K562 (cell line): ENCODE measurements around the gene MLLT6. TPM values are rescaled to one million over a fixed set of nuclear protein-coding genes. Genes with fewer than 3 reads are reported as not detected.

ENCODE experiments used
- ATAC-seq: fragments of 200-7000 bp; cut with Tn5 transposase; 3 replicates; pipeline ENCODE4 v1.9.1; 2020; ENCODE audit warnings: moderate library complexity
- BruUV-seq: library from RNA; stranded (reverse); fragments of 400-500 nt; replicated peaks from 2 replicates; lab custom pipeline; 2021; lab: Mats Ljungman, UMichigan
- CTCF ChIA-PET: fragments of 300-600 bp; formaldehyde crosslinking; extraction: SDS; loops from one replicate; lab custom pipeline; 2021; ENCODE audit warnings: low intra/inter-chr PET ratio; lab: Yijun Ruan, JAX
- POLR2A ChIA-PET: fragments of 300-600, 350-650 bp; sonication (Branson Sonifier 250); formaldehyde crosslinking; extraction: SDS; loops from one replicate; lab custom pipeline; 2021; ENCODE audit warnings: antibody characterized with exemption, inconsistent platforms; lab: Yijun Ruan, JAX
- DNase-seq, 4 experiments: peaks; one replicate each; pipeline versions ENCODE4 v3.0.0 to v3.0.0-alpha.2; 2011 to 2018; ENCODE audit warnings: low spot score in 3 of 4, mixed read lengths in 3 of 4; ENCODE audit errors: extremely low read depth in 1 of 4
- FAIRE-seq: peaks from 2 replicates; lab custom pipeline; 2011; peaks lifted over from hg19 to GRCh38; lab: Jason Lieb, UNC
- H2AFZ ChIP-seq: 2 replicates; pipeline ENCODE4 v1.6.0; 2011; ENCODE audit warnings: low read depth, low read length, control low read depth, inconsistent platforms
- H3K27ac ChIP-seq: fragments of 200-600 bp; 3 replicates; pipeline ENCODE4 v1.8.0; 2011; ENCODE audit warnings: low read depth, mild to moderate bottlenecking, control low read depth, inconsistent platforms, low read length, moderate library complexity, mixed read lengths; ENCODE audit errors: extremely low read depth
- H3K27me3 ChIP-seq, 2 experiments: fragments of 300-600 bp in 1 of 2; 2 replicates in 1 of 2; 3 replicates in 1 of 2; pipeline versions ENCODE4 v1.6.0 to v1.8.0; 2011; ENCODE audit warnings: inconsistent platforms in 2 of 2, low read length in 2 of 2, mild to moderate bottlenecking in 1 of 2, mixed read lengths in 1 of 2, moderate library complexity in 1 of 2; ENCODE audit not compliant: control insufficient read depth in 2 of 2, insufficient read depth in 2 of 2
- H3K36me3 ChIP-seq: fragments of 300-600 bp; 3 replicates; pipeline ENCODE4 v1.8.0; 2011; ENCODE audit warnings: mild to moderate bottlenecking, low read length, inconsistent platforms; ENCODE audit not compliant: control insufficient read depth, insufficient read depth
- H3K4me1 ChIP-seq, 2 experiments: fragments of 200-600 bp in 1 of 2; replicated peaks in 1 of 2; 2 replicates in 1 of 2; 3 replicates in 1 of 2; pipeline versions ENCODE4 v1.5.1 to v1.8.0; 2011; ENCODE audit warnings: inconsistent platforms in 2 of 2, low read length in 2 of 2, mild to moderate bottlenecking in 1 of 2, mixed read lengths in 1 of 2, moderate library complexity in 1 of 2; ENCODE audit not compliant: control insufficient read depth in 2 of 2, insufficient read depth in 2 of 2
- H3K4me2 ChIP-seq: 2 replicates; pipeline ENCODE4 v1.6.1; 2011; ENCODE audit warnings: low read length, control low read depth, inconsistent platforms, mixed read lengths; ENCODE audit not compliant: insufficient read depth
- H3K4me3 ChIP-seq: fragments of 200-600 bp; sonication (generic), shearing (Covaris generic); 2 replicates; pipeline ENCODE4 v1.5.1; 2016; ENCODE audit warnings: control low read depth, inconsistent platforms
- H3K79me2 ChIP-seq: fragments of 200-600 bp; 3 replicates; pipeline ENCODE4 v1.8.0; 2011; ENCODE audit warnings: low read length, inconsistent platforms; ENCODE audit not compliant: control insufficient read depth, insufficient read depth
- H3K9ac ChIP-seq, 2 experiments: 2 replicates each; pipeline versions ENCODE4 v1.6.0 to v1.6.1; 2011; ENCODE audit warnings: low read depth in 2 of 2, low read length in 2 of 2, control low read depth in 1 of 2, inconsistent platforms in 1 of 2, mild to moderate bottlenecking in 1 of 2, mixed read lengths in 1 of 2; ENCODE audit not compliant: insufficient read depth in 1 of 2
- H3K9me1 ChIP-seq: one replicate; pipeline ENCODE4 v1.6.0; 2011; ENCODE audit warnings: inconsistent platforms, mild to moderate bottlenecking, low read length, moderate library complexity; ENCODE audit not compliant: control insufficient read depth, insufficient read depth
- H3K9me3 ChIP-seq: replicated peaks from 2 replicates; pipeline ENCODE4 v1.5.1; 2011; ENCODE audit warnings: low read depth, low read length, inconsistent platforms; ENCODE audit not compliant: control insufficient read depth, insufficient read depth
- H4K20me1 ChIP-seq: replicated peaks from 2 replicates; pipeline ENCODE4 v1.6.1; 2011; ENCODE audit warnings: low read length, inconsistent platforms, mixed read lengths; ENCODE audit not compliant: control insufficient read depth, insufficient read depth
- GTF2F1 ChIP-seq: IDR thresholded peaks from 2 replicates; pipeline ENCODE4 v1.6.1; 2011; ENCODE audit warnings: low read depth, low read length, improper control_type of control experiment
- HMGN3 ChIP-seq: IDR thresholded peaks from 2 replicates; pipeline ENCODE4 v1.6.1; 2011; ENCODE audit warnings: borderline replicate concordance, low read depth, mild to moderate bottlenecking, mixed read lengths, low read length; ENCODE audit not compliant: insufficient read length; ENCODE audit errors: extremely low read depth
- L3MBTL2 ChIP-seq: fragments of 450-650 bp; IDR thresholded peaks from 2 replicates; pipeline ENCODE4 v1.6.1; 2016; ENCODE audit warnings: mild to moderate bottlenecking, moderate library complexity
- MEIS2 ChIP-seq: fragments of 450-650 bp; IDR thresholded peaks from 2 replicates; pipeline ENCODE4 v1.6.1; 2014; ENCODE audit warnings: mild to moderate bottlenecking; ENCODE audit not compliant: partially characterized antibody
- MYNN ChIP-seq, 2 experiments: sonication (generic); formaldehyde crosslinking in 1 of 2; IDR thresholded peaks; 2 replicates each; pipeline versions ENCODE4 v1.5.0 to v1.6.1; 2016 to 2020; ENCODE audit warnings: antibody characterized with exemption in 1 of 2, missing genetic modification reagents in 1 of 2
- NCOR1 ChIP-seq: fragments of 450-650 bp; IDR thresholded peaks from 2 replicates; pipeline ENCODE4 v1.6.1; 2016; ENCODE audit warnings: mild to moderate bottlenecking, moderate library complexity
- PURB ChIP-seq: sonication (generic); formaldehyde crosslinking; IDR thresholded peaks from 2 replicates; pipeline ENCODE4 v1.9.0; 2021; ENCODE audit warnings: low read depth, mild to moderate bottlenecking, missing genetic modification reagents
- RBM22 ChIP-seq: fragments of 200-400 bp; formaldehyde crosslinking; IDR thresholded peaks from 2 replicates; pipeline ENCODE4 v1.6.1; 2018; ENCODE audit warnings: low read length, low read depth; ENCODE audit not compliant: poor library complexity, severe bottlenecking
- SP1 ChIP-seq: sonication (generic); formaldehyde crosslinking; IDR thresholded peaks from 2 replicates; pipeline ENCODE4 v1.8.1; 2022; ENCODE audit warnings: mild to moderate bottlenecking, missing genetic modification reagents
- SPI1 ChIP-seq: IDR thresholded peaks from 2 replicates; pipeline ENCODE4 v1.6.1; 2011; ENCODE audit warnings: low read depth, low read length, control low read depth, borderline replicate concordance
- SREBF2 ChIP-seq: sonication (generic); formaldehyde crosslinking; IDR thresholded peaks from 2 replicates; pipeline ENCODE4 v1.4.0; 2020; ENCODE audit warnings: mild to moderate bottlenecking, missing genetic modification reagents
- TEAD1 ChIP-seq, 2 experiments: fragments of 450-650 bp in 1 of 2; sonication (generic) in 1 of 2; formaldehyde crosslinking; IDR thresholded peaks; 2 replicates each; pipeline versions ENCODE4 v1.4.0 to v1.8.0; 2020 to 2022; ENCODE audit warnings: mild to moderate bottlenecking in 2 of 2, missing genetic modification reagents in 1 of 2
- TFE3 ChIP-seq: fragments of 450-650 bp; formaldehyde crosslinking; IDR thresholded peaks from 2 replicates; pipeline ENCODE4 v1.4.0; 2020; ENCODE audit warnings: mild to moderate bottlenecking, mixed read lengths
- ZNF143 ChIP-seq: sonication (generic); formaldehyde crosslinking; IDR thresholded peaks from 2 replicates; pipeline ENCODE4 v1.9.0; 2022; ENCODE audit warnings: mild to moderate bottlenecking, missing genetic modification reagents
- ZNF184 ChIP-seq: sonication (generic); formaldehyde crosslinking; IDR thresholded peaks from 2 replicates; pipeline ENCODE4 v1.5.0; 2020; ENCODE audit warnings: missing genetic modification reagents
- WGBS: fragments of 100-300 bp; shearing (Covaris generic); methylation state at CpG from one replicate; pipeline ENCODE4 v1.1.6; 2016; ENCODE audit warnings: low coverage, mixed read lengths; ENCODE audit not compliant: insufficient coverage; ENCODE audit errors: missing lambda C conversion rate; 5-methylcytosine and 5-hydroxymethylcytosine counted together
- in situ Hi-C: fragments of 300-500 bp; cut with MboI; formaldehyde crosslinking; loops from 4 replicates; pipeline ENCODE4 v1.15.0; 2018; ENCODE audit warnings: inconsistent platforms, mixed read lengths
- intact Hi-C: fragments of 100-400 bp; cut with micrococcal nuclease; formaldehyde crosslinking; loops from 2 replicates; pipeline ENCODE4 v1.14.2; 2022
- polyA plus RNA-seq, 8 experiments: library from polyadenylated mRNA; depleted of rRNA in 4 of 8; stranded (reverse) in 5 of 8; unstranded in 3 of 8; fragments of >200 nt; fragmentation: Nextera tagmentation in 2 of 8; fragmentation: Illumina TruSeq in 1 of 8; extraction: Ambion mirVana in 2 of 8; extraction: Trizol in 1 of 8; gene quantifications; 2 replicates each; pipeline versions ENCODE4 v1.2.1 to v1.2.3, GENCODE V29; 2011 to 2014; ENCODE audit warnings: inconsistent platforms in 1 of 8, missing spikeins in 1 of 8
- total RNA-seq, 7 experiments: library from RNA; depleted of rRNA in 6 of 7; stranded (reverse); fragments of >200 nt in 6 of 7; fragmentation: Illumina TruSeq in 2 of 7; extraction: Trizol in 2 of 7; gene quantifications; 2 replicates each; pipeline versions ENCODE4 v1.2.1 to v1.2.3, GENCODE V29; 2011 to 2021; ENCODE audit warnings: low replicate concordance in 1 of 7
- TF ChIP-seq, protein P1 (sequence below): fragments of 250-450 bp; sonication (Bioruptor Pico); IDR thresholded peaks from 2 replicates; pipeline ENCODE4 v1.5.0; 2021; ENCODE audit warnings: mild to moderate bottlenecking, moderate library complexity

The MLLT6 gene
- total and polyA plus RNA-seq, 9 of the 15 experiments (the other 6 are each of a cell fraction or from before 2014, with no cell fraction given), result 3.1 to 71.7 (median 30.0) TPM

- peak within 1 kb of the TSS; percentile 74 for H3K27ac ChIP-seq
- in situ Hi-C loops, result loop anchor here (5.0 kb wide), 1 partner anchor 57 kb away; the partner anchor contains the start of gene CISD3
- ATAC-seq, result peak; percentile 92
- TF ChIP-seq NCOR1 (peak; percentile 19; the same call in 1 of the 2 replicates), MEIS2 (no peak), MYNN (IDR thresholded peaks at IDR 0.05) (no peak), MYNN (CRISPR knock-in tag; IDR thresholded peaks at IDR 0.05) (no peak), L3MBTL2 (peak; percentile 97), SREBF2 (CRISPR knock-in tag) (no peak), SP1 (0 out of 2 replicates have a peak, but pooled peaks have one; percentile 51), ZNF143 (no peak), ZNF184 (CRISPR knock-in tag) (no peak), TEAD1 (CRISPR knock-in tag; IDR thresholded peaks at IDR 0.05) (peak in 1 of 2 experiments; percentile 63; a peak in 1 of 4 replicates), PURB (CRISPR knock-in tag) (no peak), RBM22 (no peak), TFE3 (CRISPR knock-in tag) (no peak), GTF2F1 (no peak), HMGN3 (peak; percentile 80), SPI1 (no peak)
- TF ChIP-seq, protein P1, sequence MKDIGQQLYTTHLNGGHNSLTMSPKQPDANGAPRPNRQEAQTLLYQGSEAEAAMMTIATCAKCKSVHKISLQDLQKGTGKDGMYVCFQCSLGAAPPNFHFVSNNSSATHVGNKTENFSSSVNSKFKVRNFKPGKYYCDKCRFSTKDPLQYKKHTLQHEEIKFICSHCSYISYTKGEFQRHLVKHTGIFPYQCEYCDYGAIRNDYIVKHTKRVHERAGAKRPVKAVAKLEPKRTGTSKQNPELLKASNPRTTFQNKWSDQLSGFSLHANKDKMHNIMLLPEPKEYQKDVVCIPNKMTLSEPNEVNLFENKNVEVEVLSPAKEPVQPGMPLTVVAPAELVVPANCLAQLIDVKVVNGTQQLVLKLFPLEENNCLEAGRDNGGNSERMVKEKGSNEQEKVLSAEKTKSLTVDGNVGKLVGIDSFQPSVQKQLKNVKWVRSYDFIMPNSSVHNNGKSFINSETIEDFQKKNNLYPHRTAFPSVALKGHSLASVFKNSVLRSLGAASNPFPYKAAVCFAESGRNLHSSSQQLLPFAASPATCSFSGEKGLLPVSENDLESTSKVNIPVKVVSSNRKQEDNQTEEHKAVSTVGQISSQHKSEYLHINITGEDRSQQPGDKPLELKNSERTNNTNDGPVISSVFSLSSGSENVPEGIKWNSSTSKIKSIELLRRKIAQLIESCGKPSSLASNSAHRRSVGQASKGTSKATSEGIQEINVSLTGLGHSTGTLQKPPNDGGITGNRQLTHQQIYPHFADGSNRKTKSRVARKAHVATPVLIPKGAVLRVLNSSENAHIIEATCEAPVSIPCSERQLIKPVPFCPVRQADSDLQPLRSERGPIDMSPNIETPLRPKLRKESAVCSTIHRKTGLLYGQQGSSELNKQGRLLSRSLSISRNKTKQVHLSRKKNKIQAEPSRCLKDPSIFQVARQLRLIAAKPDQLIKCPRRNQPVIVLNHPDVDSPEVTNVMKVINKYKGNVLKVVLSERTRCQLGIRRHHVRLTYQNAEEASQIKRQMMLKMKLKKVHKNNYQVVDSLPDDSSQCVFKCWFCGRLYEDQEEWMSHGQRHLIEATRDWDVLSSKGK, result no peak
Observed at GRCh38 chr17:38674749-38675615, 30.1 kb upstream of the MLLT6 start, which contains the start of gene EPOP. Gene EPOP, minus strand, starts transcription at chr17:38674957. Its CDS starts 462 bp downstream, at chr17:38674495.

More at GRCh38 chr17:38674749-38675615, 30.1 kb upstream of the MLLT6 start, which contains the start of gene EPOP:
- Histone ChIP-seq H4K20me1 (no peaks in the 10 kb centered on the region), H3K27me3 (peaks cover 0 to 6% of the 10 kb centered on the region in 2 experiments; a peak in 2 of 5 replicates), H3K4me3 (peak within 1 kb of the TSS; percentile 56), H2AFZ (peak within 1 kb of the TSS; percentile 97), H3K9me1 (no peaks in the 10 kb centered on the region), H3K4me1 (peaks cover 20 to 30% of the 10 kb centered on the region in 2 experiments), H3K79me2 (no peaks in the 10 kb centered on the region; the same call in 2 of the 3 replicates), H3K9ac (peak within 1 kb of the TSS; percentile 72 to 93), H3K4me2 (peak within 1 kb of the TSS; percentile 75), H3K36me3 (no peaks in the 10 kb centered on the region), H3K9me3 (no peaks in the 10 kb centered on the region)
- FAIRE-seq, result no peak
- BruUV-seq, result no TSS peak
- POLR2A ChIA-PET, result interaction anchor here (0.6 kb wide), 1 partner anchor 130 kb away, joined by 3 read pairs; no protein-coding TSS in a partner anchor
- intact Hi-C loops, result loop anchor here (5.0 to 10.0 kb wide), 2 partner anchors 77 to 190 kb away; partner anchors contain the start of gene PSMB3
- CTCF ChIA-PET, result interaction anchor here (0.6 to 2.8 kb wide), 2 partner anchors 60 to 232 kb away, joined by 6 to 25 read pairs; no protein-coding TSS in a partner anchor
- 24% methylated on average over 15 of the region's 80 CpGs for WGBS
- peak; percentile 94 to 98 (median 98) for DNase-seq
